Measurements from ENCODE around the gene KRTAP10-1.

KRTAP10-1 gene

DNA sequence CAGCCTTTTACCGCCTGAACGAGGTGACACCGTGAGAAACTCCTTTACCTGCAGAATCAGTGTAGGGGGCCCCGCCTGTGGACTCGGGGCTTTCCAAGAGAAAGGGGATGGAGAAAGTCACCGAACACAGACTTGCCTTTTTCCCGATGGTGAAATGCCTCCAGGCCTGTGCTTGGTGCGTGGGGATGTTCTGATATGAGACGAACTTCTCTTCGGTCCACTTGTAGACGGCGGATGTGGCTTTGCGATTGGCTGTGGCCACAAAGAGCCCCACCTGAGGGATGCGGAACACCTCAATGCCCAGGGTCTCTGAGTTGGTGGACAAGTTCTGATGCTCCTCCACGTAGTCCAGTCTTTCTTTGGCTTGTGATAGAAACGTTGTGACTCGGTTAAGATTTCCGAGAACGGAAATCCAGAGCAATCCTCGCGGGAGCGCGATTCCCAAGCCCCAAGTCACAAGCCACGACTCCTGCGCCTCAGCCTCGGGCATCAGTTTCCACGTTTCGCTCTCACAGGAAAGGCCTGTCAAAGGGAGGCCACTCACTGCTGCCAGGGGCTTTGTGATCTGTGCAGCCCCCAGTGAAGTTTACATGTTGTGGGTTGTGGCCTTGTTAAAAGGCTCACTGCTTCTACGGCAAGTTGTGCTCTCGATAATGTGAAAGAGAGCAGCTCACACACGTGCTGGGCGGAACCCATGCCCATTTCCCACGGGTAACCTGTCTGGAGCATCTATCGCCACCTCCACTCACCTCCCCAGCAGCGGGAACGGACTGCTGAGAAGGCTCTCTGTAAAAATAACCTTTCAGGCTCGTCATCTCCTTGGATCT is 12.6 kb downstream of the KRTAP10-1 start:
- TF ChIP-seq, protein P1, sequence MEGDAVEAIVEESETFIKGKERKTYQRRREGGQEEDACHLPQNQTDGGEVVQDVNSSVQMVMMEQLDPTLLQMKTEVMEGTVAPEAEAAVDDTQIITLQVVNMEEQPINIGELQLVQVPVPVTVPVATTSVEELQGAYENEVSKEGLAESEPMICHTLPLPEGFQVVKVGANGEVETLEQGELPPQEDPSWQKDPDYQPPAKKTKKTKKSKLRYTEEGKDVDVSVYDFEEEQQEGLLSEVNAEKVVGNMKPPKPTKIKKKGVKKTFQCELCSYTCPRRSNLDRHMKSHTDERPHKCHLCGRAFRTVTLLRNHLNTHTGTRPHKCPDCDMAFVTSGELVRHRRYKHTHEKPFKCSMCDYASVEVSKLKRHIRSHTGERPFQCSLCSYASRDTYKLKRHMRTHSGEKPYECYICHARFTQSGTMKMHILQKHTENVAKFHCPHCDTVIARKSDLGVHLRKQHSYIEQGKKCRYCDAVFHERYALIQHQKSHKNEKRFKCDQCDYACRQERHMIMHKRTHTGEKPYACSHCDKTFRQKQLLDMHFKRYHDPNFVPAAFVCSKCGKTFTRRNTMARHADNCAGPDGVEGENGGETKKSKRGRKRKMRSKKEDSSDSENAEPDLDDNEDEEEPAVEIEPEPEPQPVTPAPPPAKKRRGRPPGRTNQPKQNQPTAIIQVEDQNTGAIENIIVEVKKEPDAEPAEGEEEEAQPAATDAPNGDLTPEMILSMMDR (IDR thresholded peaks at IDR 0.05; ENCODE audit: control extremely low read depth, extremely low read depth, low read depth, missing control alignments), result no peak
- POLR2A ChIA-PET, result no interaction called here
- no peak for DNase-seq (ENCODE audit: extremely low spot score)
- CTCF ChIA-PET, result no interaction called here

DNA sequence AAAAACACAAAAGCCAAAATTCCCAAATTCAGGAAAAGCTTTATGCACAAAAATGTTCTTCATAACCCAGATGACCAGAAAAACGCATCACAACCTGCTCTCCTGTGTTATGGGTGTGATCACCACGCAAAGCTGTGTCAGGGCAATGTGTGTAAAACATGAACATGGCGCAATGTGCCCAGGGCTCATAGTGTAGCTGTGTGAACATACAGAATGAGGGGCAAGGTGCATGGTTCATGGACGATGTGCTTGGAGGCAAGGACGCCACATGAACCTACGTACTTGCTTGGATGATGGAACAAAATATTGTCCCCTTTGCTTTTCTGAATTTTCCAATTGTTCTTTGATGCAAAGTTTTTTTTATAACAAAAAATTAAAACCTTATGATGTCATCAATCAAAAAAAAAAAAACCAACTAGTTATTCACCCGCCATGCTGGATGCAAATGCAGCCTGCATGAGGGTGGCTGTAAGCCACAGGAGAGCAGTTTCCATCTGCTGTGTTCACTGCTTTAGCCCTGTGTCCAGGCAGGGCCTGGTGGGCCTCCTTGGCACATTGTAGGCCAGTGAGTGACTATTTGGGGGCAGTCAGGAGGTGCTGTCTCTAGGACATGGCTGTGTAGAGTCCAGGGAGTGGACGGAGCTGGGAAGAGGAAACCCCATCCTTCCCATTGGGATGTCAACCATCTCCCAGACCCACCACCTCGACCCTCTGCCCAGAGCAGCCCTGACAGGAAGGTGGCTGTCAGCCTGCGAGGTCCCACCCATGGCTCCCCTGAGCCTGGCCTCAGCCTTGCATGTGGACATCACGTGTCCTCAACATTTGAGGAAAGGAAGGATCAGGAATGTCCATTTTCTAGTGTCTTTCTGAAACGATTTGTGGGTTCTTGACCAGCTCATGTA is 13.6 kb downstream of the KRTAP10-1 start:
- TF ChIP-seq, protein P1 (IDR thresholded peaks at IDR 0.05; ENCODE audit: control extremely low read depth, extremely low read depth, low read depth, missing control alignments), result no peak
- ChIA-PET CTCF (no interaction called here), POLR2A (no interaction called here)
- DNase-seq (ENCODE audit: extremely low spot score), result no peak

DNA sequence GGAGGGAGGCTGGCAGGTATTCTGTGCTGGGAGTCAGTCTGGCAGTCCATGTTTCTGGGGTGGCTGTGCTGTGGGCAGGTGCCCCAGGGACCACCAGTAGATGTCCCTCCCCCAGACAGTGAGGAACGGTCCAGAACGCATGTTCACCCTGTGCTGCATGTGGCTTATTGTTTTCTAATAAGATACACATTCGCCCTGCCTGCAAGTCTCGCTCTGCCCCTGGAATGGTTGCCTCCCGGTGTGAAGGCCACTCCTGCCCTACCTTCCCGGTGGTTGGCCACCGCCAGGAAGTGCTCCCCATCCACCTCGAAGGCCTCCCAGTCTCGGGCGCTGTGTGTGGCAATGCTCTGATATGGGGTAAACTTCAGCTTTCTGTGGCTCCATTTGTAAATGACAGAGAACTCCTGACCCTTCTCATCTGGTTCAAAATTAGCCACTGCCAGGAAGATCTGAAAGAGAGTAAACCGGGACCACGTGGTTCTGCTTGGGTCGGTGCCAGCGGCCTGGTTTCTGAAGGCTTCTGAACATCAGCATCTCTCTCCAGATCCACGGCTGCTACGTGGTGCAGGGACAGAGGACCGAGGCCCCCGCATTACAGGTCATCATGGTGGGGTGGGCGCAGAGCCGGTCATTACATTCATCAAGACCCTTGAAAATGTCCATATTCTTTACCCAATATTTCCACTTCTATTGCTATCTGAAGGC is 14.5 kb downstream of the KRTAP10-1 start:
- DNase-seq (ENCODE audit: extremely low spot score), result no peak
- POLR2A ChIA-PET, result no interaction called here
- CTCF ChIA-PET, result no interaction called here
- TF ChIP-seq, protein P1 (IDR thresholded peaks at IDR 0.05; ENCODE audit: control extremely low read depth, extremely low read depth, low read depth, missing control alignments), result no peak

DNA sequence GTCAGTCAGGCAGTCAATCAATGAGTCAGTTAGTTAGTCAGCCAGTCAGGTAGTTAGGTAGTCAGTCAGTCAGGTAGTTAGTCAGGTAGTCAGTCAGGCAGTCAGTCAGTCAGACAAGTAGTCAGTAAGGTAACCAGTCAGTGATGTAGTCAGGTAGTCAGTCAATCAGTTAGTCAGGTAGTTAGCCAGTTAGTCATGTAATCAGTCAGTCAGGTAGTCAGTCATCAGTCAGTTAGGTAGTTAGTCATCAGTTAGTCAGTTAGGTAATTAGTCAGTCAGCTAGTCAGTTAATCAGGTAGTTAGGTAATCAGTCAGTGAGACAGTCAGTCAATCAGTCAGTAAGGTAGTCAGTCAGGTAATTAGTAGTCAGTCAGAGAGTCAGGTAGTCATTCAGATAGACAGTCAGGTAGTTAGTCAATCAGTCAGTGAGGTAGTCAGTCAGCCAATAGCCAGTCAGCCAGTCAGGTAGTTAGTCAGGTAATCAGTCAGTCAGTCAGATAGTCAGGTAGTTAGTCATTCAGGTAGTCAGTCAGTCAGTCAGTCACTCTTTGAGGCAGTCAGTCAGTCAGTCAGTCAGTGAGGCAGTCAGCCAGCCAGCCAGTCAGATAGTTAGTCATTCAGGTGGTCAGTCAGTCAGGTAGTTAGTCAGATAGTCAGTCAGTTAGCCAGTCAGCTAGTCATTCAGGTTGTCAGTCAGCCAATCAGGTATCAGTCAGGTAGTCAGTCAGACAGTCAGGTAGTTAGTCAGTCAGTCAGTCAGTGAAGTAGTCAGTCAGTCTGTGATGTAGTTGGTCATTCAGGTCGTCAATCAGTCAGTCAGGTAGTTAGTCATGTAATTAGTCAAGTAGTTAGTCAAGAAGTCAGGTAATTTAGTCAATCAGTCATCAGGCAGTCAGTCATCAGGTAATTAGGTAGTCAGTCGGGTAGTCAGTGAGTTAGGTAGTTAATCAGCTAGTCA is 15.3 kb downstream of the KRTAP10-1 start:
- no peak for DNase-seq (ENCODE audit: extremely low spot score)
- ChIA-PET CTCF (no interaction called here), POLR2A (no interaction called here)
- TF ChIP-seq, protein P1 (IDR thresholded peaks at IDR 0.05; ENCODE audit: control extremely low read depth, extremely low read depth, low read depth, missing control alignments), result no peak

DNA sequence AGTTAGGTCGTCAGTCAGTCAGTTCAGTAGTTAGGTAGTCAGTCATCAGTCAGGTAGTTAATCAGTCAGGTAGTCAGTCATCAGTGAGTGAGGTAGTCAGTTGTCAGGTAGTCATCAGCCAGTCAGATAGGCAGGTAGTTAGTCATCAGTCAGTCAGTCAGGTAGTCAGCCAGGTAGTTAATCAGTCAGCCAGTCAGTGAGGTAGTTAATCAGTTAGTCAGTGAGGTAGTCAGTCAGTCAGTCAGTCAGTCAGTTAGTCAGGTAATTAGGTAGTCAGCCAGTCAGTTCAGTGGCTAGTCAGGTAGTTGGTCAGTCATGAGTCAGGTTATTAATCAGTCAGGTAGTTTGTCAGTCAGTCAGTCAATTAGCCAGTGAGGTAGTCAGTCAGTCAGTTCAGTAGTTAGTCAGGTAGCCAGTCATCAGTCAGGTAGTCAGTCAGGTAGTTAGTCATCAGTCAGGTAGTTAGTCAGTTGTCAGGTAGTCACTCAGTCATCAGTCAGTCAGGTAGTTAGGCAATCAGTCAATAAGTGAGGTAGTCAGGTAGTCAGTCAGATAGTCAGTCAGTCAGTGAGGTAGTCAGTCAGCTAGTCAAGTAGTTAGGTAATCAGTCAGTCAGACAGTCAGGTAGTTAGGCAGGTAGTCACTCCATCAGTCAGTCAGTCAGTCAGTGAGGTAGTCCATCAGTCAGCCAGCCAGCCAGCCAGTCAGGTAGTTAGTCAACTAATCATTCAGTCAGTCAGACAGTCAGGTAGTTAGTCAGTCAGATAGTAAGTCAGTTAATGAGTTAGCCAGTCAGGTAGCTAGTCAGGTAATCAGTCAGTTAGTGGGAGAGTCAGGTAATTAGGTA is 16.2 kb downstream of the KRTAP10-1 start:
- CTCF ChIA-PET, result no interaction called here
- TF ChIP-seq, protein P1 (IDR thresholded peaks at IDR 0.05; ENCODE audit: control extremely low read depth, extremely low read depth, low read depth, missing control alignments), result no peak
- POLR2A ChIA-PET, result no interaction called here
- DNase-seq (ENCODE audit: extremely low spot score), result no peak

Measured in GM10248 (cell line).